Brain microvascular endothelial cell (primary cell): ENCODE measurements around the gene CAMK4.
"Not testable (repeated sequence)": the region's sequence is repeated elsewhere in the genome, so short reads cannot be mapped to it uniquely, and the experiment has no call there.

Experiments used
- DNase-seq: peaks from one replicate; pipeline ENCODE4 v3.0.0-alpha.2; 2020
- H3K27ac ChIP-seq: fragments of 250-450 bp; sonication (Bioruptor Pico); 2 replicates; pipeline ENCODE4 v1.5.1; 2020; ENCODE audit warnings: mild to moderate bottlenecking, moderate library complexity
- H3K27me3 ChIP-seq: fragments of 250-450 bp; sonication (Bioruptor Pico); replicated peaks from 2 replicates; pipeline ENCODE4 v1.5.1; 2020; ENCODE audit warnings: mild to moderate bottlenecking
- H3K36me3 ChIP-seq: fragments of 250-450 bp; sonication (Bioruptor Pico); replicated peaks from 2 replicates; pipeline ENCODE4 v1.5.1; 2020; ENCODE audit warnings: mild to moderate bottlenecking
- H3K4me3 ChIP-seq: 2 replicates; pipeline ENCODE4 v1.5.1; 2011; ENCODE audit warnings: low read depth, mild to moderate bottlenecking, control low read depth, low read length, moderate library complexity
- CTCF ChIP-seq: IDR thresholded peaks from 2 replicates; pipeline ENCODE4 v1.5.1; 2011; ENCODE audit warnings: low read depth, mild to moderate bottlenecking, moderate library complexity, low read length, control low read depth, inconsistent platforms; ENCODE audit errors: missing control alignments
- in situ Hi-C: cut with HindIII; loops from 2 replicates; pipeline ENCODE4 v1.10.0; 2017; ENCODE audit warnings: low sequenced_read_pairs, low pct_ligation_motif_present

CAMK4 gene

GRCh38 chr5:111349429-111349828, 125.2 kb downstream of the CAMK4 start:
- Histone ChIP-seq H3K27ac (no peak overlapping the region), H3K4me3 (no peak overlapping the region), H3K27me3 (no peaks in the 10 kb centered on the region), H3K36me3 (no peaks in the 10 kb centered on the region)
- no peak for DNase-seq
- in situ Hi-C loops = no loop called here
- TF ChIP-seq CTCF = no peak

GRCh38 chr5:111353035-111353434, 128.9 kb downstream of the CAMK4 start:
- DNase-seq = no peak
- in situ Hi-C loops = no loop called here
- no peak for TF ChIP-seq CTCF
- H3K4me3 ChIP-seq = no peak overlapping the region
- no peaks in the 10 kb centered on the region for H3K36me3 ChIP-seq
- H3K27me3 ChIP-seq = no peaks in the 10 kb centered on the region
- H3K27ac ChIP-seq = no peak overlapping the region

- H3K27me3 ChIP-seq, H3K4me3 ChIP-seq, DNase-seq, H3K36me3 ChIP-seq, H3K27ac ChIP-seq, in situ Hi-C loops: not testable (repeated sequence)
Measured at GRCh38 chr5:111358726-111359125, 134.5 kb downstream of the CAMK4 start.

GRCh38 chr5:111360173-111360572, 136.0 kb downstream of the CAMK4 start:
- Histone ChIP-seq H3K36me3 (no peaks in the 10 kb centered on the region), H3K4me3 (no peak overlapping the region), H3K27me3 (no peaks in the 10 kb centered on the region), H3K27ac (no peak overlapping the region)
- in situ Hi-C loops = no loop called here
- TF ChIP-seq CTCF = no peak
- no peak for DNase-seq

- no peak overlapping the region for H3K27ac ChIP-seq
- DNase-seq = peak; percentile 32
- in situ Hi-C loops = no loop called here
- no peak overlapping the region for H3K4me3 ChIP-seq
- no peaks in the 10 kb centered on the region for H3K27me3 ChIP-seq
- TF ChIP-seq CTCF = no peak
- H3K36me3 ChIP-seq = no peaks in the 10 kb centered on the region
Measured at GRCh38 chr5:111364992-111365391, 140.8 kb downstream of the CAMK4 start.

GRCh38 chr5:111366388-111366787, 142.2 kb downstream of the CAMK4 start:
- no peak for TF ChIP-seq CTCF
- Histone ChIP-seq H3K4me3 (no peak overlapping the region), H3K36me3 (no peaks in the 10 kb centered on the region), H3K27ac (no peak overlapping the region), H3K27me3 (no peaks in the 10 kb centered on the region)
- DNase-seq = no peak
- in situ Hi-C loops = no loop called here
